ENCODE results near the gene KCNQ1. TPM values are rescaled to one million over a fixed set of nuclear protein-coding genes. Genes with fewer than 3 reads are reported as not detected.

Gene KCNQ1
- total RNA-seq, 2 experiments from 2014 or later, result 8.7 to 9.5 TPM

- Mint-ChIP-seq H3K36me3 (ENCODE audit: low read depth) (no peaks in the 10 kb centered on the region), H3K4me1 (ENCODE audit: low read depth) (peaks cover 2% of the 10 kb centered on the region), H3K27ac (no peak overlapping the region), H3K27me3 (no peaks in the 10 kb centered on the region), H3K9me3 (no peaks in the 10 kb centered on the region), H3K4me3 (no peak overlapping the region)
- ATAC-seq (no peak), DNase-seq (no peak)
- POLR2A ChIA-PET, result interaction anchor here (0.6 kb wide), 1 partner anchor 1090 kb away, joined by 3 read pairs; no protein-coding TSS in a partner anchor
- intact Hi-C loops (cut with micrococcal nuclease), result no loop called here
- TF ChIP-seq, protein P1, sequence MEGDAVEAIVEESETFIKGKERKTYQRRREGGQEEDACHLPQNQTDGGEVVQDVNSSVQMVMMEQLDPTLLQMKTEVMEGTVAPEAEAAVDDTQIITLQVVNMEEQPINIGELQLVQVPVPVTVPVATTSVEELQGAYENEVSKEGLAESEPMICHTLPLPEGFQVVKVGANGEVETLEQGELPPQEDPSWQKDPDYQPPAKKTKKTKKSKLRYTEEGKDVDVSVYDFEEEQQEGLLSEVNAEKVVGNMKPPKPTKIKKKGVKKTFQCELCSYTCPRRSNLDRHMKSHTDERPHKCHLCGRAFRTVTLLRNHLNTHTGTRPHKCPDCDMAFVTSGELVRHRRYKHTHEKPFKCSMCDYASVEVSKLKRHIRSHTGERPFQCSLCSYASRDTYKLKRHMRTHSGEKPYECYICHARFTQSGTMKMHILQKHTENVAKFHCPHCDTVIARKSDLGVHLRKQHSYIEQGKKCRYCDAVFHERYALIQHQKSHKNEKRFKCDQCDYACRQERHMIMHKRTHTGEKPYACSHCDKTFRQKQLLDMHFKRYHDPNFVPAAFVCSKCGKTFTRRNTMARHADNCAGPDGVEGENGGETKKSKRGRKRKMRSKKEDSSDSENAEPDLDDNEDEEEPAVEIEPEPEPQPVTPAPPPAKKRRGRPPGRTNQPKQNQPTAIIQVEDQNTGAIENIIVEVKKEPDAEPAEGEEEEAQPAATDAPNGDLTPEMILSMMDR (IDR thresholded peaks at IDR 0.05), result no peak
- CTCF ChIA-PET, result interaction anchor here (1.0 kb wide), 1 partner anchor 105 kb away, joined by 3 read pairs; no protein-coding TSS in a partner anchor
Observed at GRCh38 chr11:2782769-2783168, 338.0 kb downstream of the KCNQ1 start.

- ATAC-seq (no peak), DNase-seq (no peak)
- Mint-ChIP-seq H3K36me3 (ENCODE audit: low read depth) (no peaks in the 10 kb centered on the region), H3K4me3 (no peak overlapping the region), H3K27me3 (no peaks in the 10 kb centered on the region), H3K27ac (no peak overlapping the region), H3K4me1 (ENCODE audit: low read depth) (peaks cover 2% of the 10 kb centered on the region), H3K9me3 (no peaks in the 10 kb centered on the region)
- POLR2A ChIA-PET, result interaction anchor here (0.6 kb wide), 1 partner anchor 1090 kb away, joined by 3 read pairs; no protein-coding TSS in a partner anchor
- intact Hi-C loops (cut with micrococcal nuclease), result no loop called here
- CTCF ChIA-PET, result interaction anchor here (1.0 kb wide), 1 partner anchor 104 kb away, joined by 3 read pairs; no protein-coding TSS in a partner anchor
- TF ChIP-seq, protein P1 (IDR thresholded peaks at IDR 0.05), result no peak
Observed at GRCh38 chr11:2783536-2784082, 338.8 kb downstream of the KCNQ1 start.

- TF ChIP-seq, protein P1 (IDR thresholded peaks at IDR 0.05), result no peak
- Mint-ChIP-seq H3K9me3 (no peaks in the 10 kb centered on the region), H3K27ac (no peak overlapping the region), H3K27me3 (no peaks in the 10 kb centered on the region), H3K4me3 (no peak overlapping the region), H3K36me3 (ENCODE audit: low read depth) (no peaks in the 10 kb centered on the region), H3K4me1 (ENCODE audit: low read depth) (peaks cover 2% of the 10 kb centered on the region)
- ChIA-PET CTCF (no interaction called here), POLR2A (no interaction called here)
- ATAC-seq, result no peak
- no peak for DNase-seq
- intact Hi-C loops (cut with micrococcal nuclease), result no loop called here
Observed at GRCh38 chr11:2787816-2788167, 343.0 kb downstream of the KCNQ1 start.

GRCh38 chr11:2788168-2789071 is 343.6 kb downstream of the KCNQ1 start:
- no peak overlapping the region for H3K4me3 Mint-ChIP-seq
- DNase-seq (no peak), ATAC-seq (no peak)
- intact Hi-C loops (cut with micrococcal nuclease), result no loop called here
- H3K27me3 Mint-ChIP-seq, result no peaks in the 10 kb centered on the region
- H3K4me1 Mint-ChIP-seq (ENCODE audit: low read depth), result peaks cover 2% of the 10 kb centered on the region
- TF ChIP-seq, protein P1 (IDR thresholded peaks at IDR 0.05), result no peak
- H3K36me3 Mint-ChIP-seq (ENCODE audit: low read depth), result no peaks in the 10 kb centered on the region
- POLR2A ChIA-PET, result no interaction called here
- CTCF ChIA-PET, result interaction anchor here (1.2 to 1.8 kb wide), 2 partner anchors 99 to 104 kb away, joined by 3 to 4 read pairs; no protein-coding TSS in a partner anchor
- H3K27ac Mint-ChIP-seq, result no peak overlapping the region
- no peaks in the 10 kb centered on the region for H3K9me3 Mint-ChIP-seq

DNA sequence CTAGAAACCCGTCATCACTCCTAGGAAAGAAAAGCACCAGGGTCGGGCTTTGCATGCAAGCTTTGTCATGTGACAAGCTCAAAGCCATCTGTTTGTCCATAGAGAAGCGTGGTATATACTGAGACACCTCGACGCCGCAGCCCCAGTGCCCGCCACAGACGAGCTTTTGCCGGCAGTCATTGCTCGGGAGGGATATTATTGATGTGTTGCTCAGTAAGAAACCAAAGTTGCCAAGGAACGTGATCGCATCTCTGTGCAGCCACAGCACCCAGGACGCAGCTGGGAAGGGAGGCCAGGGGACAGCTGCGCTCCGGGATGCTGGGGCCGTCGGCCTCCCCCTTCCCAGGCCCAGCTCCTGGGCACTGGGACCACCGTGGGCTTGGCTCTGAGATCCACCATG is 344.5 kb downstream of the KCNQ1 start:
- H3K27ac Mint-ChIP-seq, result no peak overlapping the region
- H3K9me3 Mint-ChIP-seq, result no peaks in the 10 kb centered on the region
- CTCF ChIA-PET, result interaction anchor here (1.2 to 1.8 kb wide), 2 partner anchors 99 to 103 kb away, joined by 3 to 4 read pairs; no protein-coding TSS in a partner anchor
- intact Hi-C loops (cut with micrococcal nuclease), result no loop called here
- H3K4me1 Mint-ChIP-seq (ENCODE audit: low read depth), result no peaks in the 10 kb centered on the region
- POLR2A ChIA-PET, result no interaction called here
- H3K4me3 Mint-ChIP-seq, result no peak overlapping the region
- no peaks in the 10 kb centered on the region for H3K27me3 Mint-ChIP-seq
- H3K36me3 Mint-ChIP-seq (ENCODE audit: low read depth), result no peaks in the 10 kb centered on the region
- TF ChIP-seq, protein P1 (IDR thresholded peaks at IDR 0.05), result no peak
- DNase-seq, result no peak
- ATAC-seq, result no peak

All from activated CD8-positive, alpha-beta T cell treated with anti-CD3 and anti-CD28 coated beads for 36 hours (primary cell).